NCI-H524 treated with DMSO at 0.1 percent for 48 hours (cell line): Measurements from ENCODE around the gene ZNF224.
A peak's percentile ranks its signal among the peaks of the same experiment; 100 is the strongest.

ENCODE experiments used
- DNase-seq: peaks from one replicate; lab custom pipeline; 2025; lab: John Stamatoyannopoulos, UW

The ZNF224 gene

DNA sequence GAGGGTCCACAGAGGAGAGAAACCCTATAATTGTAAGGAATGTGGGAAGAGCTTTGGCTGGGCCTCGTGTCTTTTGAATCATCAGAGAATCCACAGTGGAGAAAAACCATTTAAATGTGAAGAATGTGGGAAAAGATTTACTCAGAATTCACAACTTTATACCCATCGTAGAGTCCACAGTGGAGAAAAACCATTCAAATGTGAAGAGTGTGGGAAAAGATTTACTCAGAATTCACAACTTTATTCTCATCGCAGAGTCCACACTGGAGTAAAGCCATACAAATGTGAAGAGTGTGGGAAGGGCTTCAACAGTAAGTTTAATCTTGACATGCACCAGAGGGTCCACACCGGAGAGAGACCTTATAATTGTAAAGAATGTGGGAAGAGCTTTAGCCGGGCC lies 37.8 kb downstream of the ZNF224 start:
- no peak for DNase-seq

DNA sequence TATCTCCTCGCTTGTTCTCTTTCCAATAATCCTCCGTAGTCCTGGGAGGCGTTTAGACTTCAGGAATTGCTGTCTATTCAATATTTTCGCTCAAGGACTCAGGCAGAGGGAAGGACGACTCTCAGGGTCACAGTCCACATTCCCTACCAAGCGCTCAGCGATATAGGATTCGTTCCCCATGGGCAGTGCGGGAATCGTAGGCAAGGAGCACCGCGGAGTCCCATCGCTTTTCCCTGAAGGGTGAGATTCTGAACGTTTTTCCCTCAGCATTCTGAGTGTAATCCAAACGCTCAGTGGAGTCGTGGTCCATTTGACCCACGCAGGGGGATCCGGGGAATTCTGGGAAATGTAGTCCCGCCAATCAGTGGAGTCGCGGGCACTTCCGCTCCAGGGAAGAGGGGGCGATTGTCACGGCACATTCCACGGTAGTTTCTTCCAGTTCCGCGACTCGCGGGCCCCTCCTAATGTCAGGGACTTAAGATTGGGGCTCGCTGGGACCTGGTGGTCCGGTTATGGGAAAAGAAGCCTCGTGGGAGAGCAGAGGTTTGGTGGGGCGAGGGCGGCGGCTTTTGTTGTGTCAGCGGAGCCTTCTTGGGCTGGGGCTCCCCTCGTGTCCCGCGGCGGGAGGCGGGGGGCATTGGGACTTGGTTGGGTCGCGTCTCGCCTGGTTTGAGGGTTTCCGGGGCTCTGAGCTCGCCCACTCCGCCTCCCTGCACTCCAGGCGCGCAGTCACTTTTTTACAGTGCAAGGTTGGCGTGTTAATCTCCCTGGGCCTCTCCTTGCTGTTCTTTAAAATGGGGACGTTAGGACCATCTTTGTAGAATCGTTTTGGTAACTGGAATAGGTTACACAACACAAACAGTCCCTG lies 47.3 kb downstream of the ZNF224 start, which contains the start of gene ZNF234:
Gene ZNF234 (plus strand): TSS at position 364 of the 868 bp plus-strand sequence. CDS start 3,079 bp downstream, outside the sequence.
- DNase-seq = peak; percentile 19

DNA sequence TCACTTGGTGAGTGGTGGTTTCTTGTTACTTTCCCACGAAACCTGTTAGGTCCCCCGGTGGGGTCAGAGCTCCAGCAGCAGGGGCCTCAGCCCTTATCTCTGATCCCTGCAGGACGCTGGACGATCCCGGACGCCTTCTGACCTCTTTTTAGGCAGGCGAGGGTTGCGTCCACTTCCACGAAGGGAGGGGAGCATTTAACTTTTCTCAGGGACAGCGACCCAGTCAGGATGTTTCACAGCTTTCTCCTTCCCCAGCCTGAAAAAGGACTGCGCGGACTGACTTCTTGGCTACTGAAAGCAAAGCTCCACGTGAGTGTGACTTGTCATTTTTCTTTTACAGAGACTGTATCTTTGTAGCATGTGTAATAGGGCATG lies 47.9 kb downstream of the ZNF224 start:
- DNase-seq = no peak

DNA sequence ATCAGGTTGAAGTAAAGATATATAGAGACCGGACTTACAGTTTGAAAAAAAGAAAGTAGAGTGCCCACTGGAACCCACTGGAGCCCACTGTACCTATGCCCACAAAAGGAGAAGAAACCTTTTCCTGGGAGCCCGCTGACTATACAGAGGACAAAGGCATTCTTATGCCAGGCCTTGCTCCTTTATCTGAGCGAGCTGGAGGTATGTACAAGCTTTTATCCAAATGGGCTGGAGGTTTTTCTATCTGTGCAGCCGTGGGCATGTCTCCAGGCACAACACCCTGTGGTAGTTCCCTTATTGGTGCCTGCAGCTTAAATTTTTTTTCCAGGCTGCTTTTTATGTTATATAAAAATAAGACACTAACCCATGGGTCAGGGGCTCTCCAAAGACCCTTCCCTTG lies 55.6 kb downstream of the ZNF224 start:
- DNase-seq = no peak

GRCh38 chr19:44151491-44151890 lies 57.3 kb downstream of the ZNF224 start:
- no peak for DNase-seq

- no peak for DNase-seq
These were observed 62.3 kb downstream of the ZNF224 start for GRCh38 chr19:44156475-44156874.
